ENCODE data around the gene THADA.

Gene THADA

DNA sequence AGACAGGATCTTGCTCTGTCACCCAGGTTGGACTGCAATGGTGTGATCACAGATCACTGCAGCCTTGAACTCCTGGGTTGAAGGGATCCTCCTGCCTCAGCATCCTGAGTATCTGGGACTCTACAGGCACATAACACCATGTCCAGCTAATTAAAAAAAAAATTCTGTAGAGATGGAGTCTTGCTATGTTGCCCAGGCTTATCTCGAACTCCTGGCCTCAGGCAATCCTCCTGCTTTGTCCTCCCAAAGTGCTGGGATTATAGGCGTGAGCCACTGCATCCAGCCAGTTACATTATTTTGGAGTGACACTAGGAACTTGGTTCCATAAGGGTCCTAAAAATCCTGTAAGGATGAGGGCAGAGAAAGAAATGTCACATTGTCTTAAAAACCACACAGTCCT is 280.4 kb downstream of the THADA start:
- H3K27me3 ChIP-seq (ENCODE audit: insufficient read depth, insufficient read length), result no peaks in the 10 kb centered on the region
- H3K9me3 ChIP-seq (ENCODE audit: insufficient read depth, low read length), result no peaks in the 10 kb centered on the region
- no peak overlapping the region for H3K4me3 ChIP-seq (ENCODE audit: insufficient read length, low read depth)
- no peak overlapping the region for H3K9ac ChIP-seq (ENCODE audit: insufficient read length, low read depth)
- TF ChIP-seq ZNF274 (IDR thresholded peaks at IDR 0.05; ENCODE audit: low read depth, low read length), result no peak
- TF ChIP-seq YY1 (IDR thresholded peaks at IDR 0.05; ENCODE audit: insufficient read depth, insufficient read length), result no peak
- no peak for TF ChIP-seq SUZ12 (IDR thresholded peaks at IDR 0.05; ENCODE audit: extremely low read depth, insufficient read depth, insufficient read length)
- peaks cover 7% of the 10 kb centered on the region for H3K36me3 ChIP-seq (ENCODE audit: insufficient read depth, insufficient read length, low read length)
- no peak for DNase-seq (ENCODE audit: low read depth, low spot score)
- H3K4me1 ChIP-seq (ENCODE audit: insufficient read depth, insufficient read length), result no peaks in the 10 kb centered on the region

DNA sequence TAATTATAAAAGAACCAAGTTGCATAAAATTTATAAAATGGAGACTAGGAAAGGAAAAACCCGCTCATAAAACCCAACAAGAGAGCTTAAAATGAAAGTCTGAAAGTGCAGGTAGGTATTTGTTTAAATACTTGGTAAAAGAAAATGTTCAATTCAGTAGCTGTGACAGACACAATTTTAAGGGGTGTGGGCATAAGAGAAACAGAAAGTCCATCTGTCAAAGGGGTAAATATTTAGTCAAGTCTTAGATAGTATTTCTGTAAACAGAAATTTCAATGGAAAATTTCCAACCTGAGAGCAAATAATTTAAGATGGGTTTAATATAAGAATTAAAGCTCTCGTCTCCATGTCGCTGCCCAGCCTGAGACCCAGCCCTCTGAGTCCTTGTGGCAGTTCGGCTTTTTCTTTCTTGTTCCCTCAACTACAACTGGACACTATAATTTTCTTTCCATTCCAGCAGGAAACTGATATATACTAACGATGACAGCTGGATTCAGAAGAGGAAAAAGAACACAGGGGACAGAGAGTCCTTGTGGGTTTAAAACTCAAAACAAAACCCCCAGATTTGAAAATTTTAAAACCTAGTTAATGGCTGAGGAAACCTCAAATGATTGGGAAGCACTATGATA is 281.4 kb downstream of the THADA start:
- H3K4me1 ChIP-seq (ENCODE audit: insufficient read depth, insufficient read length), result no peaks in the 10 kb centered on the region

DNA sequence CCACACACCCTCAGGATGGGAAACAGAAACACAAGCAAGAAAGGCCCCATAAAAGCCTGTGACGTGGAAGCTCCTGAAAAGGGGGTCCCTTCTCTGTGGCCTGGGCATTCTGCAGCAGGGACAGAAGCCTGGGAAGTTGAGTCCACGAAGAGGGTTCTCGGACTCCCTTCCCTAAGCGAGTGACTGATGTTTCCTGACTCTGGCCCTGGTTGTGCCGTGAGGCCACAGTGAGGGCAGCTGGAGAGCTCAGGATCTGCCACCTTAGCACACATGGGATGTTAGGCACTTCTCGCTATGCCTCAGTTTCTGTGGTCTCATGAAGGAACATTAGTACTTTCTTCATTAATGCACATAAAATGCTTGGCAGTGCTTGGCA is 282.2 kb downstream of the THADA start:
- Histone ChIP-seq H3K9ac (ENCODE audit: insufficient read length, low read depth) (no peak overlapping the region), H3K9me3 (ENCODE audit: insufficient read depth, low read length) (no peaks in the 10 kb centered on the region), H3K36me3 (ENCODE audit: insufficient read depth, insufficient read length, low read length) (no peaks in the 10 kb centered on the region), H3K4me3 (ENCODE audit: insufficient read length, low read depth) (no peak overlapping the region), H3K27me3 (ENCODE audit: insufficient read depth, insufficient read length) (no peaks in the 10 kb centered on the region), H3K4me1 (ENCODE audit: insufficient read depth, insufficient read length) (no peaks in the 10 kb centered on the region)
- no peak for TF ChIP-seq YY1 (IDR thresholded peaks at IDR 0.05; ENCODE audit: insufficient read depth, insufficient read length)
- no peak for TF ChIP-seq ZNF274 (IDR thresholded peaks at IDR 0.05; ENCODE audit: low read depth, low read length)
- no peak for TF ChIP-seq SUZ12 (IDR thresholded peaks at IDR 0.05; ENCODE audit: extremely low read depth, insufficient read depth, insufficient read length)
- DNase-seq (ENCODE audit: low read depth, low spot score), result no peak

More for the DNA sequence above, 281.4 kb downstream of the THADA start:
- no peaks in the 10 kb centered on the region for H3K27me3 ChIP-seq (ENCODE audit: insufficient read depth, insufficient read length)
- no peak overlapping the region for H3K9ac ChIP-seq (ENCODE audit: insufficient read length, low read depth)
- no peaks in the 10 kb centered on the region for H3K36me3 ChIP-seq (ENCODE audit: insufficient read depth, insufficient read length, low read length)
- H3K9me3 ChIP-seq (ENCODE audit: insufficient read depth, low read length), result no peaks in the 10 kb centered on the region
- no peak for DNase-seq (ENCODE audit: low read depth, low spot score)
- H3K4me3 ChIP-seq (ENCODE audit: insufficient read length, low read depth), result no peak overlapping the region
- no peak for TF ChIP-seq SUZ12 (IDR thresholded peaks at IDR 0.05; ENCODE audit: extremely low read depth, insufficient read depth, insufficient read length)
- TF ChIP-seq YY1 (IDR thresholded peaks at IDR 0.05; ENCODE audit: insufficient read depth, insufficient read length), result no peak
- no peak for TF ChIP-seq ZNF274 (IDR thresholded peaks at IDR 0.05; ENCODE audit: low read depth, low read length)

DNA sequence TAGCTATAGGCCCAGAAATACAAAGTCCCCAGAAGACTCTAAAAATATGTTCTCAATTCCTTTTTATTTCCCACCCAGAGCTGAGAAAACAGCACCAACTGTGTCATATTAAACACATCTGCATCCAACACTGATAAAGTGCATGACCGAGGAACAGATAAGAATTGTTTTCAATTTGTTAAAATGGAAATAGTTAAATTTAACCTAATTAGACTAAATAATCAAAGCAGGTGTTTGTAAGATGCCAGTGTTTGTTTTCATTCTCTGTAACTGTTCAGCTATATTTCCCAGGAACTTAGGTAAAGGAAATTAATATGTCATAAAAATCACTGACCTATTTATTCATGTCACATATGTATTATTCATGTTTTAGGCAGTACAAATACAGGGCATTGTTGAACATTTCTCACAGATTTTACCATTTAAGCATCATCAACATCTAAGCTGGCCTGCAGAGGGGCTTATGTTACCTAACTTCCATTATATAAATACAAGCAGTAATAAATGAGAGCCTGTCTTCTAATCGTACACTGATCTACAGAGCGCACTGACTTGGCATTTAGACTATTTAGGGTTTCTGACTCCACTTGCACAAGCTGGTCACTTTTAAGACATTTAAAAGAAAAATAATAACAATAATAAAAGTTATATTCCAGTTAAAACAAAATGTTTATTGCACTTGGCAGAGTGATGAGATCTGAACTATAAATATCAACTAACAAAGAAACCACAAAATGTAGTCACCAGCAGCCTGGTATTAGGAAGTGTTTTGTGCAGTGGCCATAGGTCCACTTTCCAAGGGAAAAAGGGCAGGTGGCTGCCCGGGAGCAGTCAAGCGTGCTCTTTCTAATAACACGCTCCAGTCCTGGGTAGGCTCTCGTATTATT is 282.8 kb downstream of the THADA start:
- Histone ChIP-seq H3K4me1 (ENCODE audit: insufficient read depth, insufficient read length) (no peaks in the 10 kb centered on the region), H3K36me3 (ENCODE audit: insufficient read depth, insufficient read length, low read length) (no peaks in the 10 kb centered on the region), H3K9ac (ENCODE audit: insufficient read length, low read depth) (no peak overlapping the region), H3K27me3 (ENCODE audit: insufficient read depth, insufficient read length) (no peaks in the 10 kb centered on the region), H3K4me3 (ENCODE audit: insufficient read length, low read depth) (no peak overlapping the region), H3K9me3 (ENCODE audit: insufficient read depth, low read length) (no peaks in the 10 kb centered on the region)
- no peak for DNase-seq (ENCODE audit: low read depth, low spot score)
- TF ChIP-seq YY1 (IDR thresholded peaks at IDR 0.05; ENCODE audit: insufficient read depth, insufficient read length) (no peak), SUZ12 (IDR thresholded peaks at IDR 0.05; ENCODE audit: extremely low read depth, insufficient read depth, insufficient read length) (no peak), ZNF274 (IDR thresholded peaks at IDR 0.05; ENCODE audit: low read depth, low read length) (no peak)

DNA sequence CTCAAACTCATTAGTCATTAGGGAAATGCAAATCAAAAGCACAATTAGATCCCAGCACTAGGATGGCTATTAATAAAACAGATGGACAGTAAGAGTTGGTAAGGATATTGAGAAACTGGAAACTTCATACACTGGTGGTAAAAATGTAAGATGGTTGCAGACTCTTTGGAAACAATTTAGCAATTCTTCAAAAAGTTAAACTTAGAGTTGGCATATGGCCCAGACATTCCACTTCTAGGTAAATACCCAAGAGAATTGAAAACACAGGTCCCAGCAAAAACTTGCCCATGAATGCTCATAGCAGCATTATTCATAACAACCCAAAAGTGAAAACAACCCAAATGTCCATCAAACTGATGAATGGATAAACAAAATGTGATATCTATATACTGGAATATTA is 284.6 kb downstream of the THADA start:
- H3K9ac ChIP-seq (ENCODE audit: insufficient read length, low read depth), result no peak overlapping the region
- no peak overlapping the region for H3K4me3 ChIP-seq (ENCODE audit: insufficient read length, low read depth)
- H3K9me3 ChIP-seq (ENCODE audit: insufficient read depth, low read length), result no peaks in the 10 kb centered on the region
- TF ChIP-seq YY1 (IDR thresholded peaks at IDR 0.05; ENCODE audit: insufficient read depth, insufficient read length) (no peak), SUZ12 (IDR thresholded peaks at IDR 0.05; ENCODE audit: extremely low read depth, insufficient read depth, insufficient read length) (no peak), ZNF274 (IDR thresholded peaks at IDR 0.05; ENCODE audit: low read depth, low read length) (no peak)
- H3K36me3 ChIP-seq (ENCODE audit: insufficient read depth, insufficient read length, low read length), result no peaks in the 10 kb centered on the region
- no peaks in the 10 kb centered on the region for H3K27me3 ChIP-seq (ENCODE audit: insufficient read depth, insufficient read length)
- H3K4me1 ChIP-seq (ENCODE audit: insufficient read depth, insufficient read length), result no peaks in the 10 kb centered on the region
- DNase-seq (ENCODE audit: low read depth, low spot score), result no peak

DNA sequence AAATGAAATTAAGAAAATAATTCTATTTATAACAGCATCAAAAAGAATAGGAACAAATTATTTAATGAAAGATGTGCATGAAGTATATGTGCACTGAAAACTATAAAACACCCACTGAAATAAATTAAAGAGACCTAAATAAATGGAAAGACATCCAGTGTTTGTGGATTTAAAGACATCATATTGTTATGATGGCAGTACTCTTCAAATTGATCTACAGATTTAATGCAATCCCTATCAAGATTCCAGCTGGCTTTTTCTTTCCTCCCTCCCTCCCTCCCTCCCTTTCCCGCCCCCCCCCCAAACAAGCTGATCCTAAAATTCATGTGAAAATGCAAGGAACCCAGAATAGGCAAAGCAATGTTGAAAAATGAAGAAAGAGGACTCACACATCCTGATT is 285.9 kb downstream of the THADA start:
- Histone ChIP-seq H3K27me3 (ENCODE audit: insufficient read depth, insufficient read length) (no peaks in the 10 kb centered on the region), H3K4me1 (ENCODE audit: insufficient read depth, insufficient read length) (no peaks in the 10 kb centered on the region)

DNA sequence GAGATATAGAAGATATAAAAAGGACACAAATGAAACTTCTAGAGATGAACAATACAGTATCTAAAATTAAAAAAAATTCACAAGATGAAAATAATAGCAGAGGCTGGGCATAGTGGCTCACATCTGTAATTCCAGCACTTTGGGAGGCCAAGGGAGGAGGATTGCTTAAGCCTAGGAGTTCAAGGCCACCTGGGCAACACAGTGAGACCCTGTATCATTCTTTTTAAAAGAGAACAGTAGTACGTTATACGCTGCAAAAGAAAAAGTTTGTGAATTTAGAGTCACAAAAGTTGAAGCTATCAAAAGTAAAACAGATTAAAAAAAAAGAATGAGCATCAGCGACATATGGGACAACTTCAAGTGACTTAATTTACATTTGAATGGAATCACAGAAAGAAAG is 287.9 kb downstream of the THADA start:
- no peak for DNase-seq (ENCODE audit: low read depth, low spot score)
- no peaks in the 10 kb centered on the region for H3K9me3 ChIP-seq (ENCODE audit: insufficient read depth, low read length)
- H3K9ac ChIP-seq (ENCODE audit: insufficient read length, low read depth), result no peak overlapping the region
- H3K4me1 ChIP-seq (ENCODE audit: insufficient read depth, insufficient read length), result no peaks in the 10 kb centered on the region
- H3K36me3 ChIP-seq (ENCODE audit: insufficient read depth, insufficient read length, low read length), result no peaks in the 10 kb centered on the region
- TF ChIP-seq YY1 (IDR thresholded peaks at IDR 0.05; ENCODE audit: insufficient read depth, insufficient read length), result no peak
- H3K4me3 ChIP-seq (ENCODE audit: insufficient read length, low read depth), result no peak overlapping the region
- H3K27me3 ChIP-seq (ENCODE audit: insufficient read depth, insufficient read length), result no peaks in the 10 kb centered on the region

More for the DNA sequence above, 285.9 kb downstream of the THADA start:
- H3K4me3 ChIP-seq (ENCODE audit: insufficient read length, low read depth), result no peak overlapping the region
- H3K9me3 ChIP-seq (ENCODE audit: insufficient read depth, low read length), result no peaks in the 10 kb centered on the region
- TF ChIP-seq SUZ12 (IDR thresholded peaks at IDR 0.05; ENCODE audit: extremely low read depth, insufficient read depth, insufficient read length) (no peak), YY1 (IDR thresholded peaks at IDR 0.05; ENCODE audit: insufficient read depth, insufficient read length) (no peak), ZNF274 (IDR thresholded peaks at IDR 0.05; ENCODE audit: low read depth, low read length) (no peak)
- no peak overlapping the region for H3K9ac ChIP-seq (ENCODE audit: insufficient read length, low read depth)
- H3K36me3 ChIP-seq (ENCODE audit: insufficient read depth, insufficient read length, low read length), result no peaks in the 10 kb centered on the region
- no peak for DNase-seq (ENCODE audit: low read depth, low spot score)

Measured in NT2/D1 (cell line).